ENCODE data around the gene TRIM24. TPM values are rescaled to one million over a fixed set of nuclear protein-coding genes. Genes with fewer than 3 reads are reported as not detected.

The TRIM24 gene
- total and polyA plus RNA-seq, 12 donors, result 7.7 to 26.2 (median 18.9) TPM

- intact Hi-C loops (cut with DNase I), result loop anchor here in 1 of 10 donors (10.0 kb wide), 1 partner anchor 106 kb away; the partner anchor contains the start of gene TRIM24
- H3K4me3 ChIP-seq, result no peak overlapping the region
- DNase-seq (no peak), ATAC-seq (no peak)
- H3K27me3 ChIP-seq, result no peaks in the 10 kb centered on the region
- 96 to 98% methylated on average over 4 of the region's 4 CpGs for WGBS, 2 donors
- H3K4me1 ChIP-seq, result no peaks in the 10 kb centered on the region
- H3K36me3 ChIP-seq, result peaks cover 0 to 95% (median 37%) of the 10 kb centered on the region in 9 donors
- peaks cover 0 to 15% (median 7%) of the 10 kb centered on the region in 11 donors for H3K9me3 ChIP-seq
- no peak for TF ChIP-seq CTCF (IDR thresholded peaks at IDR 0.05)
- no peak overlapping the region for H3K27ac ChIP-seq
Measured at GRCh38 chr7:138570715-138571114, 110.7 kb downstream of the TRIM24 start.

- H3K36me3 ChIP-seq, result peaks cover 0 to 96% (median 25%) of the 10 kb centered on the region in 9 donors
- intact Hi-C loops (cut with DNase I), result loop anchor here in 1 of 10 donors (10.0 kb wide), 1 partner anchor 109 kb away; the partner anchor contains the start of gene TRIM24
Measured at GRCh38 chr7:138573741-138574140, 113.7 kb downstream of the TRIM24 start.

GRCh38 chr7:138575897-138576428, 115.9 kb downstream of the TRIM24 start:
- H3K4me1 ChIP-seq, result no peaks in the 10 kb centered on the region
- no peak for DNase-seq
- no peak for ATAC-seq
- H3K36me3 ChIP-seq, result peaks cover 0 to 96% (median 30%) of the 10 kb centered on the region in 9 donors
- no peak for TF ChIP-seq CTCF (IDR thresholded peaks at IDR 0.05)
- intact Hi-C loops (cut with DNase I), result loop anchor here in 1 of 10 donors (10.0 kb wide), 1 partner anchor 111 kb away; the partner anchor contains the start of gene TRIM24
- no peak overlapping the region for H3K4me3 ChIP-seq
- H3K27me3 ChIP-seq, result no peaks in the 10 kb centered on the region
- H3K9me3 ChIP-seq, result no peaks in the 10 kb centered on the region
- H3K27ac ChIP-seq, result no peak overlapping the region
- 97 to 99% methylated on average over 5 of the region's 5 CpGs for WGBS, 2 donors

More at GRCh38 chr7:138573741-138574140, 113.7 kb downstream of the TRIM24 start:
- Histone ChIP-seq H3K9me3 (no peaks in the 10 kb centered on the region), H3K27ac (no peak overlapping the region), H3K4me3 (no peak overlapping the region), H3K27me3 (no peaks in the 10 kb centered on the region), H3K4me1 (no peaks in the 10 kb centered on the region)
- DNase-seq (no peak), ATAC-seq (no peak)
- 67 to 95% methylated on average over 4 of the region's 4 CpGs for WGBS, 2 donors
- no peak for TF ChIP-seq CTCF (IDR thresholded peaks at IDR 0.05)

GRCh38 chr7:138579136-138579535, 119.1 kb downstream of the TRIM24 start:
- no peak overlapping the region for H3K27ac ChIP-seq
- intact Hi-C loops (cut with DNase I), result loop anchor here in 1 of 10 donors (10.0 kb wide), 1 partner anchor 114 kb away; the partner anchor contains the start of gene TRIM24
- 88 to 95% methylated on average over 1 of the region's 1 CpG for WGBS, 2 donors
- no peak for TF ChIP-seq CTCF (IDR thresholded peaks at IDR 0.05)
- no peak overlapping the region for H3K4me3 ChIP-seq
- DNase-seq, result no peak
- H3K4me1 ChIP-seq, result no peaks in the 10 kb centered on the region
- no peaks in the 10 kb centered on the region for H3K9me3 ChIP-seq
- no peaks in the 10 kb centered on the region for H3K27me3 ChIP-seq
- peaks cover 0 to 97% (median 29%) of the 10 kb centered on the region in 9 donors for H3K36me3 ChIP-seq
- ATAC-seq, result no peak

Measured in heart right ventricle (tissue), 16 donors.